Measurements from ENCODE around the gene RAD23A.
A peak's percentile ranks its signal among the peaks of the same experiment; 100 is the strongest.

Gene RAD23A

GRCh38 chr19:12953799-12954611 lies 8.3 kb downstream of the RAD23A start:
- H3K27ac ChIP-seq (ENCODE audit: extremely low read depth, low read depth, low read length), result peak overlapping the region; percentile 59; the same call in 1 of the 2 replicates
- ChIA-PET POLR2A (interaction anchor here (1.0 to 4.9 kb wide), 6 partner anchors 8 to 63 kb away, joined by 3 to 21 read pairs (median 9); partner anchors contain the start of genes CALR, FARSA, GCDH and RAD23A), CTCF (interaction anchor here (0.8 to 5.5 kb wide), 2 partner anchors 12 to 23 kb away, joined by 3 to 48 read pairs; no protein-coding TSS in a partner anchor)
- H3K4me1 ChIP-seq (ENCODE audit: control insufficient read depth, insufficient read depth, low read length), result peaks cover 10% of the 10 kb centered on the region
- H3K9me3 ChIP-seq (ENCODE audit: control insufficient read depth, insufficient read depth, low read depth, low read length), result no peaks in the 10 kb centered on the region
- peaks cover 34 to 59% of the 10 kb centered on the region in 2 experiments for H3K36me3 ChIP-seq (ENCODE audit: control insufficient read depth in 2 of 2, insufficient read depth in 1 of 2, low read length in 2 of 2)
- H3K4me3 ChIP-seq (ENCODE audit: low read depth, low read length), result no peak overlapping the region
- TF ChIP-seq PRDM2 (tag by site-specific recombination; IDR thresholded peaks at IDR 0.05; ENCODE audit: borderline replicate concordance) (no peak), ZNF707 (tag by site-specific recombination; IDR thresholded peaks at IDR 0.05) (no peak), HIC1 (tag by site-specific recombination; IDR thresholded peaks at IDR 0.05) (0 out of 2 replicates have a peak, but pooled peaks have one; percentile 6), IKZF3 (tag by site-specific recombination; IDR thresholded peaks at IDR 0.05) (peak; percentile 28; the same call in 1 of the 2 replicates), ZSCAN4 (tag by site-specific recombination; IDR thresholded peaks at IDR 0.05) (no peak), OVOL3 (tag by site-specific recombination; IDR thresholded peaks at IDR 0.05) (no peak), ZNF692 (tag by site-specific recombination; IDR thresholded peaks at IDR 0.05) (no peak), ZNF600 (tag by site-specific recombination; IDR thresholded peaks at IDR 0.05) (peak; percentile 66), ZBTB10 (tag by site-specific recombination; IDR thresholded peaks at IDR 0.05) (no peak), YY2 (tag by site-specific recombination; IDR thresholded peaks at IDR 0.05) (no peak), ZXDB (tag by site-specific recombination; IDR thresholded peaks at IDR 0.05) (0 out of 2 replicates have a peak, but pooled peaks have one; percentile 16), ZFHX2 (tag by site-specific recombination; conservative IDR thresholded peaks at IDR 0.05) (peak; percentile 95), EGR2 (tag by site-specific recombination; IDR thresholded peaks at IDR 0.05; ENCODE audit: low read depth) (peak; percentile 96), ZBTB44 (tag by site-specific recombination; IDR thresholded peaks at IDR 0.05) (peak; percentile 23; the same call in 1 of the 2 replicates), KLF16 (tag by site-specific recombination; IDR thresholded peaks at IDR 0.05) (no peak), ZNF335 (tag by site-specific recombination; conservative IDR thresholded peaks at IDR 0.05) (peak; percentile 16; the same call in 1 of the 2 replicates), ZNF37A (tag by site-specific recombination; IDR thresholded peaks at IDR 0.05) (no peak), ZBTB6 (tag by site-specific recombination; IDR thresholded peaks at IDR 0.05) (peak; percentile 89), ZNF2 (tag by site-specific recombination; IDR thresholded peaks at IDR 0.05) (no peak)

Measured in HEK293 (cell line).